H1 (cell line): ENCODE data around the gene CGB2. TPM values are rescaled to one million over a fixed set of nuclear protein-coding genes. Genes with fewer than 3 reads are reported as not detected.

ENCODE experiments used
- ASH2L ChIP-seq: fragments of 200-600, 300-600 bp; sonication (generic); IDR thresholded peaks from one replicate; pipeline ENCODE4 v1.7.1; 2017; ENCODE audit warnings: low read length
- CEBPB ChIP-seq: IDR thresholded peaks from 2 replicates; pipeline ENCODE4 v1.6.1; 2012; ENCODE audit warnings: low read depth, low read length
- CHD1 ChIP-seq: IDR thresholded peaks from 2 replicates; pipeline ENCODE4 v1.6.1; 2012; ENCODE audit warnings: low read depth, low read length, improper control_type of control experiment
- CHD2 ChIP-seq: IDR thresholded peaks from 2 replicates; pipeline ENCODE4 v1.6.1; 2012; ENCODE audit warnings: low read length, improper control_type of control experiment
- CTBP2 ChIP-seq: IDR thresholded peaks from 2 replicates; pipeline ENCODE4 v1.7.0; 2011; ENCODE audit warnings: borderline replicate concordance, mild to moderate bottlenecking, moderate library complexity, mixed read lengths, low read length; ENCODE audit not compliant: insufficient read depth, insufficient read length
- HDAC6 ChIP-seq: IDR thresholded peaks from one replicate; pipeline ENCODE4 v1.7.1; 2012; ENCODE audit warnings: low read depth, mild to moderate bottlenecking, inconsistent platforms, low read length, moderate library complexity
- MAFK ChIP-seq: IDR thresholded peaks from 2 replicates; pipeline ENCODE4 v1.6.1; 2012; ENCODE audit warnings: low read depth, mild to moderate bottlenecking, improper control_type of control experiment, low read length
- POLR2AphosphoS5 ChIP-seq: IDR thresholded peaks from 2 replicates; pipeline ENCODE4 v1.6.1; 2011; ENCODE audit warnings: low read depth, low read length
- polyA plus RNA-seq, 7 experiments: library from polyadenylated mRNA; depleted of rRNA in 3 of 7; stranded (reverse) in 5 of 7; unstranded in 2 of 7; fragments of >200 nt in 5 of 7; fragments of 200-250 nt in 2 of 7; gene quantifications; 1 replicate in 5 of 7; 2 replicates in 1 of 7; 4 replicates in 1 of 7; pipeline versions ENCODE4 v1.2.1 to v1.2.3, GENCODE V29; 2011 to 2013; ENCODE audit warnings: missing spikeins in 2 of 7, mixed read lengths in 2 of 7
- total RNA-seq: library from RNA; stranded (reverse); fragmentation: NEBNext Ultra II Directional; extraction: Animal tissue kit (Norgen Biotek cat#: 25700); gene quantifications from 2 replicates; pipeline ENCODE4 v1.2.1, GENCODE V29; 2021

Gene CGB2
- total and polyA plus RNA-seq, 2 of the 8 experiments (the other 6 are each of a cell fraction or from before 2014, with no cell fraction given) = 0.71 to 3.2 TPM

- TF ChIP-seq CHD1 (no peak), MAFK (no peak), CTBP2 (no peak), CEBPB (peak; percentile 58), HDAC6 (no peak), POLR2AphosphoS5 (peak; percentile 93), CHD2 (peak; percentile 70; the same call in 1 of the 2 replicates), ASH2L (no peak)
These were observed 38.3 kb upstream of the CGB2 start, which contains the start of the genes GYS1 and RUVBL2 (continued) for GRCh38 chr19:48993175-48994034.
